ENCODE data around the gene BEND3. TPM values are rescaled to one million over a fixed set of nuclear protein-coding genes. Genes with fewer than 3 reads are reported as not detected.
A peak's percentile ranks its signal among the peaks of the same experiment; 100 is the strongest.

The BEND3 gene
- total RNA-seq, 4 donors from 2014 or later, result 1.1 to 1.8 (median 1.4) TPM

- intact Hi-C loops (cut with DNase I; ENCODE audit: low total_unique reads), result no loop called here
- H3K4me3 ChIP-seq (ENCODE audit: low read depth, poor library complexity, severe bottlenecking), result no peak overlapping the region
- no peak for DNase-seq (ENCODE audit: low spot score in 2 of 2)
Measured at GRCh38 chr6:107116931-107117330, 1.6 kb upstream of the BEND3 start.

GRCh38 chr6:107116328-107116892 is 1.1 kb upstream of the BEND3 start:
- 1 to 3% methylated on average over 15 of the region's 15 CpGs for WGBS, 2 donors
- TF ChIP-seq POLR2A (IDR thresholded peaks at IDR 0.05), result no peak
- TF ChIP-seq CTCF (IDR thresholded peaks at IDR 0.05), result no peak
- DNase-seq (ENCODE audit: low spot score in 2 of 2), result peak in 1 of 2 donors; percentile 79
- intact Hi-C loops (cut with DNase I; ENCODE audit: low total_unique reads), result no loop called here
- peak overlapping the region; percentile 40 for H3K4me3 ChIP-seq (ENCODE audit: low read depth, poor library complexity, severe bottlenecking)

More at GRCh38 chr6:107116931-107117330, 1.6 kb upstream of the BEND3 start:
- WGBS, 2 donors, result 32 to 41% methylated on average over 7 of the region's 7 CpGs
- no peak for TF ChIP-seq POLR2A (IDR thresholded peaks at IDR 0.05)
- TF ChIP-seq CTCF (IDR thresholded peaks at IDR 0.05), result no peak

- H3K4me3 ChIP-seq (ENCODE audit: low read depth, poor library complexity, severe bottlenecking), result peak overlapping the region; percentile 40
- no peak for TF ChIP-seq CTCF (IDR thresholded peaks at IDR 0.05)
- no peak for TF ChIP-seq POLR2A (IDR thresholded peaks at IDR 0.05)
- DNase-seq (ENCODE audit: low spot score in 2 of 2), result peak in 1 of 2 donors; percentile 86
- intact Hi-C loops (cut with DNase I; ENCODE audit: low total_unique reads), result no loop called here
- WGBS, 2 donors, result 0% methylated on average over 28 to 31 of the region's 45 CpGs
Measured at GRCh38 chr6:107115695-107116327, 496 bp upstream of the BEND3 start.

GRCh38 chr6:107114213-107114925 is 946 bp downstream of the BEND3 start:
- H3K4me3 ChIP-seq (ENCODE audit: low read depth, poor library complexity, severe bottlenecking), result peak overlapping the region; percentile 43
- WGBS, 2 donors, result 0% methylated on average over 31 to 33 of the region's 116 CpGs
- TF ChIP-seq CTCF (IDR thresholded peaks at IDR 0.05) (no peak), POLR2A (IDR thresholded peaks at IDR 0.05) (no peak)
- DNase-seq (ENCODE audit: low spot score in 2 of 2), result peak; percentile 61 to 95
- intact Hi-C loops (cut with DNase I; ENCODE audit: low total_unique reads), result no loop called here

GRCh38 chr6:107110200-107110599 is 5.1 kb downstream of the BEND3 start:
- DNase-seq (ENCODE audit: low spot score in 2 of 2), result no peak
- 72 to 73% methylated on average over 1 of the region's 1 CpG for WGBS, 2 donors
- TF ChIP-seq POLR2A (IDR thresholded peaks at IDR 0.05) (no peak), CTCF (IDR thresholded peaks at IDR 0.05) (no peak)
- H3K4me3 ChIP-seq (ENCODE audit: low read depth, poor library complexity, severe bottlenecking), result no peak overlapping the region
- intact Hi-C loops (cut with DNase I; ENCODE audit: low total_unique reads), result no loop called here

All from lower leg skin (tissue), 4 donors.